ENCODE results near the gene MRPL58. TPM values are rescaled to one million over a fixed set of nuclear protein-coding genes. Genes with fewer than 3 reads are reported as not detected.

Gene MRPL58
- total and polyA plus RNA-seq, 10 of the 15 experiments (the other 5 are each of a cell fraction or from before 2014, with no cell fraction given) = 23.0 to 64.3 (median 51.9) TPM

GRCh38 chr17:75011401-75012095, 922 bp upstream of the MRPL58 start (continued):
- TF ChIP-seq POU2F2 (IDR thresholded peaks at IDR 0.05; ENCODE audit: borderline replicate concordance, low read depth, low read length) (no peak), DPF2 (IDR thresholded peaks at IDR 0.05) (no peak), MYB (IDR thresholded peaks at IDR 0.05; ENCODE audit: borderline replicate concordance, low read depth, low read length) (no peak), CTCF (IDR thresholded peaks at IDR 0.05 in 2 of 3, conservative IDR thresholded peaks at IDR 0.05 in 1 of 3; ENCODE audit: control insufficient read depth in 2 of 3, extremely low read depth in 1 of 3, insufficient read depth in 1 of 3, low read depth in 3 of 3, low read length in 3 of 3) (no peak), BCLAF1 (IDR thresholded peaks at IDR 0.05) (no peak), STAT3 (IDR thresholded peaks at IDR 0.05; ENCODE audit: low read depth, low read length) (no peak)
- TF ChIP-seq, protein P1, sequence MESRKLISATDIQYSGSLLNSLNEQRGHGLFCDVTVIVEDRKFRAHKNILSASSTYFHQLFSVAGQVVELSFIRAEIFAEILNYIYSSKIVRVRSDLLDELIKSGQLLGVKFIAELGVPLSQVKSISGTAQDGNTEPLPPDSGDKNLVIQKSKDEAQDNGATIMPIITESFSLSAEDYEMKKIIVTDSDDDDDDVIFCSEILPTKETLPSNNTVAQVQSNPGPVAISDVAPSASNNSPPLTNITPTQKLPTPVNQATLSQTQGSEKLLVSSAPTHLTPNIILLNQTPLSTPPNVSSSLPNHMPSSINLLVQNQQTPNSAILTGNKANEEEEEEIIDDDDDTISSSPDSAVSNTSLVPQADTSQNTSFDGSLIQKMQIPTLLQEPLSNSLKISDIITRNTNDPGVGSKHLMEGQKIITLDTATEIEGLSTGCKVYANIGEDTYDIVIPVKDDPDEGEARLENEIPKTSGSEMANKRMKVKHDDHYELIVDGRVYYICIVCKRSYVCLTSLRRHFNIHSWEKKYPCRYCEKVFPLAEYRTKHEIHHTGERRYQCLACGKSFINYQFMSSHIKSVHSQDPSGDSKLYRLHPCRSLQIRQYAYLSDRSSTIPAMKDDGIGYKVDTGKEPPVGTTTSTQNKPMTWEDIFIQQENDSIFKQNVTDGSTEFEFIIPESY (IDR thresholded peaks at IDR 0.05) = no peak

Data from GM12878 (cell line).